Tibial nerve (tissue), 4 donors: ENCODE measurements around the gene PLXDC2. TPM values are rescaled to one million over a fixed set of nuclear protein-coding genes. Genes with fewer than 3 reads are reported as not detected.

ENCODE experiments used
- DNase-seq, 2 donors: peaks; one replicate each; pipeline ENCODE4 v3.0.0-alpha.2; 2019; ENCODE audit warnings: low spot score in 2 of 2
- H3K27ac ChIP-seq, 4 donors: fragments of 200-600 bp; sonication (generic) in 3 of 4; one replicate each; pipeline ENCODE4 v1.5.1; 2017 to 2019; ENCODE audit warnings: mild to moderate bottlenecking in 1 of 4
- H3K27me3 ChIP-seq, 2 donors: fragments of 200-600 bp; sonication (generic) in 1 of 2; one replicate each; pipeline versions ENCODE4 v1.5.1 to v1.6.0; 2017 to 2019
- H3K36me3 ChIP-seq, 3 donors: fragments of 200-600 bp; sonication (generic); one replicate each; pipeline ENCODE4 v1.5.1; 2018 to 2019
- H3K4me1 ChIP-seq, 4 donors: fragments of 200-600 bp; sonication (generic) in 3 of 4; one replicate each; pipeline ENCODE4 v1.5.1; 2017 to 2019
- H3K4me3 ChIP-seq, 4 donors: fragments of 200-600 bp; sonication (generic) in 3 of 4; one replicate each; pipeline ENCODE4 v1.5.1; 2017 to 2019; ENCODE audit warnings: mild to moderate bottlenecking in 1 of 4, moderate library complexity in 1 of 4
- H3K9me3 ChIP-seq, 4 donors: fragments of 200-600 bp; sonication (generic) in 3 of 4; one replicate each; pipeline ENCODE4 v1.5.1; 2017 to 2019
- EP300 ChIP-seq, 2 donors: sonication (generic); formaldehyde crosslinking; IDR thresholded peaks; one replicate each; pipeline ENCODE4 v1.6.1; 2017; ENCODE audit warnings: antibody characterized with exemption in 2 of 2, mild to moderate bottlenecking in 1 of 2
- POLR2A ChIP-seq, 2 donors: fragments of 450-650 bp; IDR thresholded peaks; one replicate each; pipeline ENCODE4 v1.6.1; 2017; ENCODE audit warnings: antibody characterized with exemption in 2 of 2, mild to moderate bottlenecking in 2 of 2, moderate library complexity in 2 of 2
- WGBS, 2 donors: methylation state at CpG; one replicate each; pipeline ENCODE4 v1.1.5; 2018; 5-methylcytosine and 5-hydroxymethylcytosine counted together
- total RNA-seq, 4 donors: library from RNA; depleted of rRNA; stranded (reverse); fragments of >200 nt; gene quantifications; one replicate each; pipeline ENCODE4 v1.1.0, GENCODE V29; 2016
- TF ChIP-seq, protein P1 (sequence below), 5 experiments: fragments of 200-600 bp in 3 of 5; fragments of 450-650 bp in 2 of 5; sonication (generic) in 3 of 5; IDR thresholded peaks; one replicate each; pipeline ENCODE4 v1.5.1; 2016 to 2019; ENCODE audit warnings: antibody characterized with exemption in 5 of 5, mild to moderate bottlenecking in 3 of 5, moderate library complexity in 2 of 5

The PLXDC2 gene
- total RNA-seq, 4 donors from 2014 or later = 55.2 to 79.2 (median 74.5) TPM

DNA sequence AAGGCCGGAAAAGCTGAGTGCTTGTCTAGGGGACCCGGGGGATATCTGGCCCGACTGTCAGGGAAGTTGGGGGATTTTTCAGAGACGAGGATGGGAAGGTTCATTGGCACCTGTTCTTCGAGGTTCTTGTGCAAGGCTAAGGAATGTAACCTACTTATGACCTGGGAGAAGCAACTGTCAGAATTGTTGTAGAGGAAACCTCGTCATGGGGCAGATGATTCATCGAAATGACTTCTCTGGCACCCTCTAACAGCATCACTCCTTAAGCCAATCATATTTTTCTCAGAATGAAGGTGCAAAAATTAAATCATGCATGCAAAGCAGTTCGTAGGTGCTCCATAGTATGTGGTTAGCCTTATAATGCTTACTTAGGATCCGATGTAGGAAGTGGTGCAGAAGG lies 58.6 kb downstream of the PLXDC2 start:
- TF ChIP-seq POLR2A (IDR thresholded peaks at IDR 0.05) (no peak), EP300 (IDR thresholded peaks at IDR 0.05) (no peak)
- TF ChIP-seq, protein P1, sequence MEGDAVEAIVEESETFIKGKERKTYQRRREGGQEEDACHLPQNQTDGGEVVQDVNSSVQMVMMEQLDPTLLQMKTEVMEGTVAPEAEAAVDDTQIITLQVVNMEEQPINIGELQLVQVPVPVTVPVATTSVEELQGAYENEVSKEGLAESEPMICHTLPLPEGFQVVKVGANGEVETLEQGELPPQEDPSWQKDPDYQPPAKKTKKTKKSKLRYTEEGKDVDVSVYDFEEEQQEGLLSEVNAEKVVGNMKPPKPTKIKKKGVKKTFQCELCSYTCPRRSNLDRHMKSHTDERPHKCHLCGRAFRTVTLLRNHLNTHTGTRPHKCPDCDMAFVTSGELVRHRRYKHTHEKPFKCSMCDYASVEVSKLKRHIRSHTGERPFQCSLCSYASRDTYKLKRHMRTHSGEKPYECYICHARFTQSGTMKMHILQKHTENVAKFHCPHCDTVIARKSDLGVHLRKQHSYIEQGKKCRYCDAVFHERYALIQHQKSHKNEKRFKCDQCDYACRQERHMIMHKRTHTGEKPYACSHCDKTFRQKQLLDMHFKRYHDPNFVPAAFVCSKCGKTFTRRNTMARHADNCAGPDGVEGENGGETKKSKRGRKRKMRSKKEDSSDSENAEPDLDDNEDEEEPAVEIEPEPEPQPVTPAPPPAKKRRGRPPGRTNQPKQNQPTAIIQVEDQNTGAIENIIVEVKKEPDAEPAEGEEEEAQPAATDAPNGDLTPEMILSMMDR (IDR thresholded peaks at IDR 0.05) = no peak

DNA sequence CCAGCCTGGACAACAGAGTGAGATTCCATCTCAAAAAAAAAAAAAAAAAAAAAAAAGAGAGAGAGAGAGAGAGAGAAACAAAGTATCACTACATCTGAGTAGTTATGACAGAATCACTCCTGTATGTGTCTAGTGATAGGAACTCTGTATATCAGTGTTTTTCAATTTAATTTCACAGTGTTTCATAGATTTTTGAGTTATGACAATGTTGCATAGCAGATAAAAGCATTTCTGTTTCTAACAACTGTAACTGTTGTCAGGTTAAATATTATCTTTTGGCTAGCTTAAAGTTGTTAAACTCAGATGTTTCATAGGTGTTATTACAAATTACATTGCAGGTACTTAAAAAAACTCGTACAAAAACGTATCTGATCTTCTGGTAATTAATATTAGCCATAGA lies 60.3 kb downstream of the PLXDC2 start:
- Histone ChIP-seq H3K27ac (no peak overlapping the region), H3K4me3 (no peak overlapping the region), H3K36me3 (no peaks in the 10 kb centered on the region), H3K4me1 (peaks cover 0 to 15% (median 0%) of the 10 kb centered on the region in 4 donors), H3K9me3 (no peaks in the 10 kb centered on the region), H3K27me3 (no peaks in the 10 kb centered on the region)
- no peak for DNase-seq
- WGBS, 2 donors = 94 to 95% methylated on average over 2 of the region's 2 CpGs
- no peak for TF ChIP-seq EP300 (IDR thresholded peaks at IDR 0.05)

More for the DNA sequence above, 58.6 kb downstream of the PLXDC2 start:
- no peak overlapping the region for H3K27ac ChIP-seq
- no peak overlapping the region for H3K4me3 ChIP-seq
- WGBS, 2 donors = 85 to 87% methylated on average over 9 of the region's 9 CpGs
- no peaks in the 10 kb centered on the region for H3K36me3 ChIP-seq
- no peaks in the 10 kb centered on the region for H3K27me3 ChIP-seq
- no peaks in the 10 kb centered on the region for H3K9me3 ChIP-seq
- H3K4me1 ChIP-seq = peaks cover 0 to 15% (median 0%) of the 10 kb centered on the region in 4 donors
- DNase-seq = no peak

DNA sequence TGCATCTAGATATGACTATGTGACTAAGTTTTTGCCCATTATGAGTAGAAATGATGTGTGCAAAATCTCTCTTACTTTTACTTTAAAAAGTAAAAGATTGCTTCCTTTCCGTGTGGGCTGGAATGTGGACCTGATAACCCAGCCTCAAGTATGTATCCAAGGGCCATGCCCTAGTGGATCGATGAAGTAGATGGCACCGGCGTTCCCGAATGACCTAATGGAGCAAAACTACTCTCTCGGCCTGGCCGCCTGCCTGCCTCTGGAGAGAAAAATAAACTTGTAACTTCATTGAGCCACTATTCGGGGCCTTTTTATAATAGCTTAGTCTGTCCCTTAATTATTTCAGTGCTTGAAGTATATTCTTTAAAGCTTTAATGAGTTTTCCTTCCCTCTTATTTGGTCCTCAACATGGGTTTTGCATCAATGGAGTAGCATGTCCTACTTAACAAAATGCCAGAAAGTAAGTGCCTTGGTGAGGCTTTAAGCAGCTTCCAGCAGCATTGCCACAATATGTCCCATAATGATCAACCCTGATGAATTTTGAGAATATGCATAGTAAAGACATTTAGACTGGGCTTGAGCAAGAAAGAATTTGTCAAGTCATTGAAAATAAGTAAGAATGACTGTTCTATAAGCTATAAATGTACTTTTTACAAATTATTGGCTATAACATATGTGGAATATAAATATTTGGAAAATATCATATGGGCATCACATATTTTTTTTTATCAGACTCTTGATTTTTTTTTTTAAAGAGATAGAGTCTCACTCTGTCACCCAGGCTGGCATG lies 61.4 kb downstream of the PLXDC2 start:
- DNase-seq = no peak
- no peaks in the 10 kb centered on the region for H3K27me3 ChIP-seq
- 60 to 65% methylated on average over 8 of the region's 8 CpGs for WGBS, 2 donors
- no peak for TF ChIP-seq POLR2A (IDR thresholded peaks at IDR 0.05)
- TF ChIP-seq, protein P1 (IDR thresholded peaks at IDR 0.05) = no peak
- no peak for TF ChIP-seq EP300 (IDR thresholded peaks at IDR 0.05)
- peaks cover 0 to 9% (median 0%) of the 10 kb centered on the region in 4 donors for H3K4me1 ChIP-seq
- H3K9me3 ChIP-seq = no peaks in the 10 kb centered on the region
- no peak overlapping the region for H3K4me3 ChIP-seq
- no peak overlapping the region for H3K27ac ChIP-seq
- no peaks in the 10 kb centered on the region for H3K36me3 ChIP-seq

DNA sequence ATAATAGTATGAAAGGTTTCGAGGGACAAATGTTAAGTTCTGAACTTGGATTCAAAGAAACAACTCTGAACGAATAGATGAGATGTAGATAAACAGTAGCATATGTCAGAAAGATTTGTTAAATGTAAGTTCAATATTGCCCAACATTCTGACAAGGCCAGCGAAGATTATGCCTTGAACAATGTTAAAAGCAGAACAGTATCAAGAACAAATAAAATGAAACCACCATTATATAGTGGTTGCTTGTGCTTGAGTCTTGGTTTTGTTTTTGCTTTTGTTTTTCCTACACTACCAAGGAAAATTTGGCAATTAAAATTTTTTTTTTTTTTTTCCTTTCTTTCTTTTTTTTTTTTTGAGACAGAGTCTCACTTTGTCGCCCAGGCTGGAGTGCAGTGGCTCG lies 66.4 kb downstream of the PLXDC2 start:
- no peaks in the 10 kb centered on the region for H3K36me3 ChIP-seq
- H3K4me1 ChIP-seq = peaks cover 0 to 4% (median under 1%) of the 10 kb centered on the region in 4 donors
- TF ChIP-seq EP300 (IDR thresholded peaks at IDR 0.05) = no peak
- TF ChIP-seq POLR2A (IDR thresholded peaks at IDR 0.05) = no peak
- TF ChIP-seq, protein P1 (IDR thresholded peaks at IDR 0.05) = no peak
- H3K27ac ChIP-seq = no peak overlapping the region
- H3K9me3 ChIP-seq = no peaks in the 10 kb centered on the region
- H3K4me3 ChIP-seq = no peak overlapping the region
- H3K27me3 ChIP-seq = no peaks in the 10 kb centered on the region
- 86 to 89% methylated on average over 5 of the region's 5 CpGs for WGBS, 2 donors
- no peak for DNase-seq

DNA sequence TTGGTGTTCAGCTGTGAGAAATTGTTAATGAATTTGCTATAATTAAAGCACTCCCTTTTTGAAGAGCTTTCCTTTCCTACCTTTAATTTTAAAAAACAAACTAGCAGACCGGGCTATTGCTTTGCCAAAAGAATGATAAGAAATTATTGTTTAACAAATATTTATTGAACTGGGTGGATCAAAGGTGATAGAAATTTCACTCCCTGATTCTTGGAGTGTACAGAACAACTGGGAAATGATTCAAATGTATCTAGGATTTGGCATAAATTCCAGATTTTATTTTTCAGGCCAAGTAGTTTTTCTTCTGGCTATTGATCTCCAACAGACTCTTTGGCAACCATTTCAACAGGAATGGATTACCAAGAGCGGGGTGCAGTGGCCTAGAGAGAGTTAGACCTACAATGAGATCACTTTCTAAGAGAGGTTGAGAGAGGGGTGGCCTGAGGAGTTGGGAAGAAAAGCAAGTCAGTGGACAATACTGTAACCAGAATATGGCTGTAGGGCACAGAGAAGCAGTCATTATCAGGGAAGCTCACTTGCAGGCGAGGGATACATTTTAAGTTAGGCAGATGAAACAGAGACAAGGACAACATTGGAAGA lies 71.9 kb downstream of the PLXDC2 start:
- TF ChIP-seq EP300 (IDR thresholded peaks at IDR 0.05) (no peak), POLR2A (IDR thresholded peaks at IDR 0.05) (no peak)
- TF ChIP-seq, protein P1 (IDR thresholded peaks at IDR 0.05) = no peak
- Histone ChIP-seq H3K27ac (no peak overlapping the region), H3K27me3 (no peaks in the 10 kb centered on the region), H3K36me3 (no peaks in the 10 kb centered on the region), H3K4me3 (no peak overlapping the region), H3K4me1 (peaks cover 0 to 28% (median 8%) of the 10 kb centered on the region in 4 donors), H3K9me3 (no peaks in the 10 kb centered on the region)
- WGBS, 2 donors = 72% methylated on average over 3 of the region's 3 CpGs
- no peak for DNase-seq
